H1 (cell line): ENCODE data around the gene CMSS1. TPM values are rescaled to one million over a fixed set of nuclear protein-coding genes. Genes with fewer than 3 reads are reported as not detected.

Source experiments
- E2F6 ChIP-seq: IDR thresholded peaks from 2 replicates; pipeline ENCODE4 v1.6.1; 2012; ENCODE audit warnings: inconsistent platforms
- KDM5A ChIP-seq: fragments of 200-600 bp; IDR thresholded peaks from 2 replicates; pipeline ENCODE4 v1.7.1; 2012; ENCODE audit warnings: mild to moderate bottlenecking, low read length, inconsistent platforms, mixed read lengths
- polyA plus RNA-seq, 7 experiments: library from polyadenylated mRNA; depleted of rRNA in 3 of 7; stranded (reverse) in 5 of 7; unstranded in 2 of 7; fragments of >200 nt in 5 of 7; fragments of 200-250 nt in 2 of 7; gene quantifications; 1 replicate in 5 of 7; 2 replicates in 1 of 7; 4 replicates in 1 of 7; pipeline versions ENCODE4 v1.2.1 to v1.2.3, GENCODE V29; 2011 to 2013; ENCODE audit warnings: missing spikeins in 2 of 7, mixed read lengths in 2 of 7
- total RNA-seq: library from RNA; stranded (reverse); fragmentation: NEBNext Ultra II Directional; extraction: Animal tissue kit (Norgen Biotek cat#: 25700); gene quantifications from 2 replicates; pipeline ENCODE4 v1.2.1, GENCODE V29; 2021

The CMSS1 gene
- total and polyA plus RNA-seq, 2 of the 8 experiments (the other 6 are each of a cell fraction or from before 2014, with no cell fraction given) = 15.2 to 75.1 TPM

DNA sequence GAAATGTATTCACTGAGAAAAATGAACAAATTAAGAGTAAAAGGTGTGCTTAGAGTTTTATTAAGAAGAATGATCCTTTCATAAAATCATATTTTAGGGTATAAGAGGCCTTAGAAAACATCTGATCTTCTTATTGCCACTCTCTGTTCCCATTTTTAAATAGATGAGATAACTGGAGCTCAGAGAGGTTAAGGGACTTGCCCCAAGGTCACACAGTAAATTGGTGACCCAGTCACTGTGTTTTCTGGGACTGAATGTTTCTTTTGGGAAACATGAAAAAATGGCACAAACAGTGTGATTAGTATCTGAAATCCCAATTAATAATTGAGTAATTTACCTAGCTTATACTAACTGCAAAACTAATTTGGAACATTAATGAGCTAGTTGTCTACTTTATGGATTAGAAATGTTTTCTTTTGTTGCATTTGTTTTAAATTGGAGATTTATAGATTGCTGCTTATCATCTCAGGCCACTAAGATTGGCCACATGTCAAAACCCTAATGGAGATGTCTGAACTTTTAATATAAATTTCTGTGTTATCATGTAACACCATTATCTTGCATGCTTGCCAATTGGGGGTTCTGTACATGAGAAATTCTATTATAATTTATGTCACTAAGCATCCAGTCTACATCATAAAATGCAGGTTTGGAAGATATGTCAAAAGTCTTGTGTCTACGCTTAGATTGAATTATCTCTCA, 64.9 kb downstream of the CMSS1 start (continued):
- TF ChIP-seq KDM5A (no peak), E2F6 (no peak)
